H1 (cell line): ENCODE data around the gene TTC28. TPM values are rescaled to one million over a fixed set of nuclear protein-coding genes. Genes with fewer than 3 reads are reported as not detected.

Experiments
- E2F6 ChIP-seq: IDR thresholded peaks from 2 replicates; pipeline ENCODE4 v1.6.1; 2012; ENCODE audit warnings: inconsistent platforms
- KDM4A ChIP-seq: IDR thresholded peaks from one replicate; pipeline ENCODE4 v1.7.1; 2012; ENCODE audit warnings: low read depth, mild to moderate bottlenecking, moderate library complexity, low read length, inconsistent platforms; ENCODE audit not compliant: severe bottlenecking
- SIRT6 ChIP-seq: IDR thresholded peaks from one replicate; pipeline ENCODE4 v1.7.1; 2012; ENCODE audit warnings: low read length, inconsistent platforms
- polyA plus RNA-seq, 7 experiments: library from polyadenylated mRNA; depleted of rRNA in 3 of 7; stranded (reverse) in 5 of 7; unstranded in 2 of 7; fragments of >200 nt in 5 of 7; fragments of 200-250 nt in 2 of 7; gene quantifications; 1 replicate in 5 of 7; 2 replicates in 1 of 7; 4 replicates in 1 of 7; pipeline versions ENCODE4 v1.2.1 to v1.2.3, GENCODE V29; 2011 to 2013; ENCODE audit warnings: missing spikeins in 2 of 7, mixed read lengths in 2 of 7
- total RNA-seq: library from RNA; stranded (reverse); fragmentation: NEBNext Ultra II Directional; extraction: Animal tissue kit (Norgen Biotek cat#: 25700); gene quantifications from 2 replicates; pipeline ENCODE4 v1.2.1, GENCODE V29; 2021
- TF ChIP-seq, protein P1 (sequence below): fragments of 300-600 bp; sonication (generic); IDR thresholded peaks from 2 replicates; pipeline ENCODE4 v1.7.1; 2012; ENCODE audit warnings: low read length, moderate library complexity, mild to moderate bottlenecking, inconsistent platforms; ENCODE audit not compliant: insufficient replicate concordance

Gene TTC28
- total and polyA plus RNA-seq, 2 of the 8 experiments (the other 6 are each of a cell fraction or from before 2014, with no cell fraction given): 2.6 to 12.6 TPM

GRCh38 chr22:28718044-28718443, 38.4 kb upstream of the TTC28 start (continued):
- TF ChIP-seq, protein P1, sequence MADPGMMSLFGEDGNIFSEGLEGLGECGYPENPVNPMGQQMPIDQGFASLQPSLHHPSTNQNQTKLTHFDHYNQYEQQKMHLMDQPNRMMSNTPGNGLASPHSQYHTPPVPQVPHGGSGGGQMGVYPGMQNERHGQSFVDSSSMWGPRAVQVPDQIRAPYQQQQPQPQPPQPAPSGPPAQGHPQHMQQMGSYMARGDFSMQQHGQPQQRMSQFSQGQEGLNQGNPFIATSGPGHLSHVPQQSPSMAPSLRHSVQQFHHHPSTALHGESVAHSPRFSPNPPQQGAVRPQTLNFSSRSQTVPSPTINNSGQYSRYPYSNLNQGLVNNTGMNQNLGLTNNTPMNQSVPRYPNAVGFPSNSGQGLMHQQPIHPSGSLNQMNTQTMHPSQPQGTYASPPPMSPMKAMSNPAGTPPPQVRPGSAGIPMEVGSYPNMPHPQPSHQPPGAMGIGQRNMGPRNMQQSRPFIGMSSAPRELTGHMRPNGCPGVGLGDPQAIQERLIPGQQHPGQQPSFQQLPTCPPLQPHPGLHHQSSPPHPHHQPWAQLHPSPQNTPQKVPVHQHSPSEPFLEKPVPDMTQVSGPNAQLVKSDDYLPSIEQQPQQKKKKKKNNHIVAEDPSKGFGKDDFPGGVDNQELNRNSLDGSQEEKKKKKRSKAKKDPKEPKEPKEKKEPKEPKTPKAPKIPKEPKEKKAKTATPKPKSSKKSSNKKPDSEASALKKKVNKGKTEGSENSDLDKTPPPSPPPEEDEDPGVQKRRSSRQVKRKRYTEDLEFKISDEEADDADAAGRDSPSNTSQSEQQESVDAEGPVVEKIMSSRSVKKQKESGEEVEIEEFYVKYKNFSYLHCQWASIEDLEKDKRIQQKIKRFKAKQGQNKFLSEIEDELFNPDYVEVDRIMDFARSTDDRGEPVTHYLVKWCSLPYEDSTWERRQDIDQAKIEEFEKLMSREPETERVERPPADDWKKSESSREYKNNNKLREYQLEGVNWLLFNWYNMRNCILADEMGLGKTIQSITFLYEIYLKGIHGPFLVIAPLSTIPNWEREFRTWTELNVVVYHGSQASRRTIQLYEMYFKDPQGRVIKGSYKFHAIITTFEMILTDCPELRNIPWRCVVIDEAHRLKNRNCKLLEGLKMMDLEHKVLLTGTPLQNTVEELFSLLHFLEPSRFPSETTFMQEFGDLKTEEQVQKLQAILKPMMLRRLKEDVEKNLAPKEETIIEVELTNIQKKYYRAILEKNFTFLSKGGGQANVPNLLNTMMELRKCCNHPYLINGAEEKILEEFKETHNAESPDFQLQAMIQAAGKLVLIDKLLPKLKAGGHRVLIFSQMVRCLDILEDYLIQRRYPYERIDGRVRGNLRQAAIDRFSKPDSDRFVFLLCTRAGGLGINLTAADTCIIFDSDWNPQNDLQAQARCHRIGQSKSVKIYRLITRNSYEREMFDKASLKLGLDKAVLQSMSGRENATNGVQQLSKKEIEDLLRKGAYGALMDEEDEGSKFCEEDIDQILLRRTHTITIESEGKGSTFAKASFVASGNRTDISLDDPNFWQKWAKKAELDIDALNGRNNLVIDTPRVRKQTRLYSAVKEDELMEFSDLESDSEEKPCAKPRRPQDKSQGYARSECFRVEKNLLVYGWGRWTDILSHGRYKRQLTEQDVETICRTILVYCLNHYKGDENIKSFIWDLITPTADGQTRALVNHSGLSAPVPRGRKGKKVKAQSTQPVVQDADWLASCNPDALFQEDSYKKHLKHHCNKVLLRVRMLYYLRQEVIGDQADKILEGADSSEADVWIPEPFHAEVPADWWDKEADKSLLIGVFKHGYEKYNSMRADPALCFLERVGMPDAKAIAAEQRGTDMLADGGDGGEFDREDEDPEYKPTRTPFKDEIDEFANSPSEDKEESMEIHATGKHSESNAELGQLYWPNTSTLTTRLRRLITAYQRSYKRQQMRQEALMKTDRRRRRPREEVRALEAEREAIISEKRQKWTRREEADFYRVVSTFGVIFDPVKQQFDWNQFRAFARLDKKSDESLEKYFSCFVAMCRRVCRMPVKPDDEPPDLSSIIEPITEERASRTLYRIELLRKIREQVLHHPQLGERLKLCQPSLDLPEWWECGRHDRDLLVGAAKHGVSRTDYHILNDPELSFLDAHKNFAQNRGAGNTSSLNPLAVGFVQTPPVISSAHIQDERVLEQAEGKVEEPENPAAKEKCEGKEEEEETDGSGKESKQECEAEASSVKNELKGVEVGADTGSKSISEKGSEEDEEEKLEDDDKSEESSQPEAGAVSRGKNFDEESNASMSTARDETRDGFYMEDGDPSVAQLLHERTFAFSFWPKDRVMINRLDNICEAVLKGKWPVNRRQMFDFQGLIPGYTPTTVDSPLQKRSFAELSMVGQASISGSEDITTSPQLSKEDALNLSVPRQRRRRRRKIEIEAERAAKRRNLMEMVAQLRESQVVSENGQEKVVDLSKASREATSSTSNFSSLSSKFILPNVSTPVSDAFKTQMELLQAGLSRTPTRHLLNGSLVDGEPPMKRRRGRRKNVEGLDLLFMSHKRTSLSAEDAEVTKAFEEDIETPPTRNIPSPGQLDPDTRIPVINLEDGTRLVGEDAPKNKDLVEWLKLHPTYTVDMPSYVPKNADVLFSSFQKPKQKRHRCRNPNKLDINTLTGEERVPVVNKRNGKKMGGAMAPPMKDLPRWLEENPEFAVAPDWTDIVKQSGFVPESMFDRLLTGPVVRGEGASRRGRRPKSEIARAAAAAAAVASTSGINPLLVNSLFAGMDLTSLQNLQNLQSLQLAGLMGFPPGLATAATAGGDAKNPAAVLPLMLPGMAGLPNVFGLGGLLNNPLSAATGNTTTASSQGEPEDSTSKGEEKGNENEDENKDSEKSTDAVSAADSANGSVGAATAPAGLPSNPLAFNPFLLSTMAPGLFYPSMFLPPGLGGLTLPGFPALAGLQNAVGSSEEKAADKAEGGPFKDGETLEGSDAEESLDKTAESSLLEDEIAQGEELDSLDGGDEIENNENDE: no peak
- TF ChIP-seq KDM4A: no peak
- TF ChIP-seq SIRT6: no peak
- no peak for TF ChIP-seq E2F6
